Measurements from ENCODE around the gene S100A1.

Gene S100A1

GRCh38 chr1:153655333-153655732 is 27.1 kb downstream of the S100A1 start:
- H3K9me3 ChIP-seq (ENCODE audit: insufficient read depth, low read length) = no peaks in the 10 kb centered on the region
- no peak for TF ChIP-seq ZNF274 (IDR thresholded peaks at IDR 0.05; ENCODE audit: low read depth, low read length)
- no peak for TF ChIP-seq YY1 (IDR thresholded peaks at IDR 0.05; ENCODE audit: insufficient read depth, insufficient read length)
- TF ChIP-seq SUZ12 (IDR thresholded peaks at IDR 0.05; ENCODE audit: extremely low read depth, insufficient read depth, insufficient read length) = no peak
- no peaks in the 10 kb centered on the region for H3K4me1 ChIP-seq (ENCODE audit: insufficient read depth, insufficient read length)
- no peak overlapping the region for H3K4me3 ChIP-seq (ENCODE audit: insufficient read length, low read depth)
- no peak for DNase-seq (ENCODE audit: low read depth, low spot score)
- peak overlapping the region; percentile 9 for H3K9ac ChIP-seq (ENCODE audit: insufficient read length, low read depth)
- peaks cover 5% of the 10 kb centered on the region for H3K36me3 ChIP-seq (ENCODE audit: insufficient read depth, insufficient read length, low read length)
- H3K27me3 ChIP-seq (ENCODE audit: insufficient read depth, insufficient read length) = no peaks in the 10 kb centered on the region

GRCh38 chr1:153658400-153659174 is 30.4 kb downstream of the S100A1 start, which contains the start of gene SNAPIN:
SNAPIN (plus strand) TSS chr1:153658703; CDS start chr1:153658744, 41 bp downstream.
- Histone ChIP-seq H3K4me3 (ENCODE audit: insufficient read length, low read depth) (peak within 1 kb of the TSS; percentile 74), H3K9me3 (ENCODE audit: insufficient read depth, low read length) (no peaks in the 10 kb centered on the region), H3K27me3 (ENCODE audit: insufficient read depth, insufficient read length) (no peaks in the 10 kb centered on the region), H3K4me1 (ENCODE audit: insufficient read depth, insufficient read length) (no peaks in the 10 kb centered on the region), H3K36me3 (ENCODE audit: insufficient read depth, insufficient read length, low read length) (peaks cover 37% of the 10 kb centered on the region), H3K9ac (ENCODE audit: insufficient read length, low read depth) (peak within 1 kb of the TSS; percentile 93)
- peak; percentile 90 for DNase-seq (ENCODE audit: low read depth, low spot score)
- TF ChIP-seq YY1 (IDR thresholded peaks at IDR 0.05; ENCODE audit: insufficient read depth, insufficient read length) = peak; percentile 39
- no peak for TF ChIP-seq SUZ12 (IDR thresholded peaks at IDR 0.05; ENCODE audit: extremely low read depth, insufficient read depth, insufficient read length)
- no peak for TF ChIP-seq ZNF274 (IDR thresholded peaks at IDR 0.05; ENCODE audit: low read depth, low read length)

GRCh38 chr1:153659175-153659534 is 30.9 kb downstream of the S100A1 start:
- TF ChIP-seq ZNF274 (IDR thresholded peaks at IDR 0.05; ENCODE audit: low read depth, low read length) (no peak), YY1 (IDR thresholded peaks at IDR 0.05; ENCODE audit: insufficient read depth, insufficient read length) (no peak)
- no peaks in the 10 kb centered on the region for H3K9me3 ChIP-seq (ENCODE audit: insufficient read depth, low read length)
- no peaks in the 10 kb centered on the region for H3K27me3 ChIP-seq (ENCODE audit: insufficient read depth, insufficient read length)
- peak overlapping the region; percentile 74 for H3K4me3 ChIP-seq (ENCODE audit: insufficient read length, low read depth)
- peaks cover 43% of the 10 kb centered on the region for H3K36me3 ChIP-seq (ENCODE audit: insufficient read depth, insufficient read length, low read length)
- H3K9ac ChIP-seq (ENCODE audit: insufficient read length, low read depth) = peak overlapping the region; percentile 93
- no peaks in the 10 kb centered on the region for H3K4me1 ChIP-seq (ENCODE audit: insufficient read depth, insufficient read length)
- DNase-seq (ENCODE audit: low read depth, low spot score) = no peak

- TF ChIP-seq ZNF274 (IDR thresholded peaks at IDR 0.05; ENCODE audit: low read depth, low read length) (no peak), SUZ12 (IDR thresholded peaks at IDR 0.05; ENCODE audit: extremely low read depth, insufficient read depth, insufficient read length) (no peak), YY1 (IDR thresholded peaks at IDR 0.05; ENCODE audit: insufficient read depth, insufficient read length) (no peak)
- Histone ChIP-seq H3K4me1 (ENCODE audit: insufficient read depth, insufficient read length) (no peaks in the 10 kb centered on the region), H3K4me3 (ENCODE audit: insufficient read length, low read depth) (no peak overlapping the region), H3K9me3 (ENCODE audit: insufficient read depth, low read length) (no peaks in the 10 kb centered on the region), H3K36me3 (ENCODE audit: insufficient read depth, insufficient read length, low read length) (peaks cover 48% of the 10 kb centered on the region), H3K27me3 (ENCODE audit: insufficient read depth, insufficient read length) (no peaks in the 10 kb centered on the region), H3K9ac (ENCODE audit: insufficient read length, low read depth) (peak overlapping the region; percentile 6)
- DNase-seq (ENCODE audit: low read depth, low spot score) = no peak
Measured at GRCh38 chr1:153659656-153660055, 31.4 kb downstream of the S100A1 start.

GRCh38 chr1:153661111-153661708 is 33.0 kb downstream of the S100A1 start:
- Histone ChIP-seq H3K27me3 (ENCODE audit: insufficient read depth, insufficient read length) (no peaks in the 10 kb centered on the region), H3K4me1 (ENCODE audit: insufficient read depth, insufficient read length) (no peaks in the 10 kb centered on the region), H3K4me3 (ENCODE audit: insufficient read length, low read depth) (no peak overlapping the region), H3K36me3 (ENCODE audit: insufficient read depth, insufficient read length, low read length) (peaks cover 63% of the 10 kb centered on the region), H3K9ac (ENCODE audit: insufficient read length, low read depth) (no peak overlapping the region), H3K9me3 (ENCODE audit: insufficient read depth, low read length) (no peaks in the 10 kb centered on the region)
- TF ChIP-seq SUZ12 (IDR thresholded peaks at IDR 0.05; ENCODE audit: extremely low read depth, insufficient read depth, insufficient read length) (no peak), YY1 (IDR thresholded peaks at IDR 0.05; ENCODE audit: insufficient read depth, insufficient read length) (no peak), ZNF274 (IDR thresholded peaks at IDR 0.05; ENCODE audit: low read depth, low read length) (no peak)
- DNase-seq (ENCODE audit: low read depth, low spot score) = no peak

GRCh38 chr1:153662269-153662668 is 34.0 kb downstream of the S100A1 start:
- no peak for DNase-seq (ENCODE audit: low read depth, low spot score)
- Histone ChIP-seq H3K4me3 (ENCODE audit: insufficient read length, low read depth) (no peak overlapping the region), H3K9me3 (ENCODE audit: insufficient read depth, low read length) (no peaks in the 10 kb centered on the region), H3K27me3 (ENCODE audit: insufficient read depth, insufficient read length) (no peaks in the 10 kb centered on the region), H3K9ac (ENCODE audit: insufficient read length, low read depth) (no peak overlapping the region), H3K36me3 (ENCODE audit: insufficient read depth, insufficient read length, low read length) (peaks cover 74% of the 10 kb centered on the region), H3K4me1 (ENCODE audit: insufficient read depth, insufficient read length) (no peaks in the 10 kb centered on the region)
- TF ChIP-seq SUZ12 (IDR thresholded peaks at IDR 0.05; ENCODE audit: extremely low read depth, insufficient read depth, insufficient read length) = no peak
- TF ChIP-seq ZNF274 (IDR thresholded peaks at IDR 0.05; ENCODE audit: low read depth, low read length) = no peak
- no peak for TF ChIP-seq YY1 (IDR thresholded peaks at IDR 0.05; ENCODE audit: insufficient read depth, insufficient read length)

- no peak overlapping the region for H3K4me3 ChIP-seq (ENCODE audit: insufficient read length, low read depth)
- no peak for DNase-seq (ENCODE audit: low read depth, low spot score)
- H3K9me3 ChIP-seq (ENCODE audit: insufficient read depth, low read length) = no peaks in the 10 kb centered on the region
- no peak overlapping the region for H3K9ac ChIP-seq (ENCODE audit: insufficient read length, low read depth)
- peaks cover 83% of the 10 kb centered on the region for H3K36me3 ChIP-seq (ENCODE audit: insufficient read depth, insufficient read length, low read length)
- H3K27me3 ChIP-seq (ENCODE audit: insufficient read depth, insufficient read length) = no peaks in the 10 kb centered on the region
- no peaks in the 10 kb centered on the region for H3K4me1 ChIP-seq (ENCODE audit: insufficient read depth, insufficient read length)
- no peak for TF ChIP-seq ZNF274 (IDR thresholded peaks at IDR 0.05; ENCODE audit: low read depth, low read length)
- no peak for TF ChIP-seq SUZ12 (IDR thresholded peaks at IDR 0.05; ENCODE audit: extremely low read depth, insufficient read depth, insufficient read length)
- TF ChIP-seq YY1 (IDR thresholded peaks at IDR 0.05; ENCODE audit: insufficient read depth, insufficient read length) = no peak
Measured at GRCh38 chr1:153663211-153663610, 35.0 kb downstream of the S100A1 start.
